ENCODE data around the gene ALCAM. TPM values are rescaled to one million over a fixed set of nuclear protein-coding genes. Genes with fewer than 3 reads are reported as not detected.
A peak's percentile ranks its signal among the peaks of the same experiment; 100 is the strongest.

Gene ALCAM
- total RNA-seq, 1 experiment from 2014 or later, result 119 TPM

- H3K36me3 ChIP-seq, result peaks cover 10% of the 10 kb centered on the region; the same call in 1 of the 2 replicates
- H3K4me1 ChIP-seq (replicated peaks), result peaks cover 43% of the 10 kb centered on the region
- DNase-seq (ENCODE audit: low read depth in 1 of 2, low spot score in 2 of 2), result no peak
- H3K27ac ChIP-seq, result peak overlapping the region; percentile 97
- no peaks in the 10 kb centered on the region for H3K9me3 ChIP-seq (replicated peaks)
- no peaks in the 10 kb centered on the region for H3K27me3 ChIP-seq (replicated peaks)
- peak overlapping the region; percentile 63 for H3K4me3 ChIP-seq
Measured at GRCh38 chr3:105365081-105365390, 1.7 kb upstream of the ALCAM start.

GRCh38 chr3:105365391-105366325 is 1.1 kb upstream of the ALCAM start:
- peaks cover 10% of the 10 kb centered on the region; the same call in 1 of the 2 replicates for H3K36me3 ChIP-seq
- H3K9me3 ChIP-seq (replicated peaks), result no peaks in the 10 kb centered on the region
- peaks cover 46% of the 10 kb centered on the region for H3K4me1 ChIP-seq (replicated peaks)
- H3K27ac ChIP-seq, result peak overlapping the region; percentile 97
- H3K4me3 ChIP-seq, result peak overlapping the region; percentile 63
- peak; percentile 44 to 69 for DNase-seq (ENCODE audit: low read depth in 1 of 2, low spot score in 2 of 2)
- no peaks in the 10 kb centered on the region for H3K27me3 ChIP-seq (replicated peaks)

GRCh38 chr3:105367063-105367405 is 325 bp downstream of the ALCAM start:
- peaks cover 10% of the 10 kb centered on the region; the same call in 1 of the 2 replicates for H3K36me3 ChIP-seq
- no peaks in the 10 kb centered on the region for H3K27me3 ChIP-seq (replicated peaks)
- H3K4me1 ChIP-seq (replicated peaks), result peaks cover 41% of the 10 kb centered on the region
- DNase-seq (ENCODE audit: low read depth in 1 of 2, low spot score in 2 of 2), result peak in 1 of 2 experiments; percentile 42
- H3K9me3 ChIP-seq (replicated peaks), result no peaks in the 10 kb centered on the region
- peak overlapping the region; percentile 63 for H3K4me3 ChIP-seq
- H3K27ac ChIP-seq, result peak overlapping the region; percentile 84

- Histone ChIP-seq H3K36me3 (peaks cover 10% of the 10 kb centered on the region), H3K27ac (peak overlapping the region; percentile 84), H3K4me1 (replicated peaks) (peaks cover 36% of the 10 kb centered on the region), H3K9me3 (replicated peaks) (no peaks in the 10 kb centered on the region), H3K4me3 (peak overlapping the region; percentile 63), H3K27me3 (replicated peaks) (no peaks in the 10 kb centered on the region)
- DNase-seq (ENCODE audit: low read depth in 1 of 2, low spot score in 2 of 2), result peak; percentile 62 to 73
Measured at GRCh38 chr3:105367406-105368213, 901 bp downstream of the ALCAM start.

GRCh38 chr3:105368566-105369499 is 2.1 kb downstream of the ALCAM start:
- Histone ChIP-seq H3K4me1 (replicated peaks) (peaks cover 23% of the 10 kb centered on the region), H3K9me3 (replicated peaks) (no peaks in the 10 kb centered on the region), H3K27me3 (replicated peaks) (no peaks in the 10 kb centered on the region), H3K4me3 (peak overlapping the region; percentile 63), H3K36me3 (peaks cover 12% of the 10 kb centered on the region), H3K27ac (peak overlapping the region; percentile 84)
- DNase-seq (ENCODE audit: low read depth in 1 of 2, low spot score in 2 of 2), result peak; percentile 49 to 56

- H3K27ac ChIP-seq, result peak overlapping the region; percentile 84
- H3K36me3 ChIP-seq, result peaks cover 13% of the 10 kb centered on the region
- peak; percentile 76 to 82 for DNase-seq (ENCODE audit: low read depth in 1 of 2, low spot score in 2 of 2)
Measured at GRCh38 chr3:105369500-105370371, 3.0 kb downstream of the ALCAM start.

GRCh38 chr3:105373383-105373782 is 6.7 kb downstream of the ALCAM start:
- H3K27me3 ChIP-seq (replicated peaks), result no peaks in the 10 kb centered on the region
- peaks cover 13% of the 10 kb centered on the region for H3K36me3 ChIP-seq
- peaks cover 15% of the 10 kb centered on the region for H3K4me1 ChIP-seq (replicated peaks)
- H3K27ac ChIP-seq, result no peak overlapping the region
- H3K9me3 ChIP-seq (replicated peaks), result no peaks in the 10 kb centered on the region
- DNase-seq (ENCODE audit: low read depth in 1 of 2, low spot score in 2 of 2), result no peak
- H3K4me3 ChIP-seq, result no peak overlapping the region

More at GRCh38 chr3:105369500-105370371, 3.0 kb downstream of the ALCAM start:
- no peaks in the 10 kb centered on the region for H3K9me3 ChIP-seq (replicated peaks)
- H3K4me3 ChIP-seq, result peak overlapping the region; percentile 63
- no peaks in the 10 kb centered on the region for H3K27me3 ChIP-seq (replicated peaks)
- H3K4me1 ChIP-seq (replicated peaks), result peaks cover 14% of the 10 kb centered on the region

GRCh38 chr3:105375750-105376511 is 9.2 kb downstream of the ALCAM start:
- Histone ChIP-seq H3K27ac (no peak overlapping the region), H3K36me3 (peaks cover 3% of the 10 kb centered on the region; the same call in 1 of the 2 replicates), H3K4me3 (no peak overlapping the region), H3K9me3 (replicated peaks) (no peaks in the 10 kb centered on the region), H3K27me3 (replicated peaks) (no peaks in the 10 kb centered on the region), H3K4me1 (replicated peaks) (peaks cover 12% of the 10 kb centered on the region)
- no peak for DNase-seq (ENCODE audit: low read depth in 1 of 2, low spot score in 2 of 2)

- H3K9me3 ChIP-seq (replicated peaks), result no peaks in the 10 kb centered on the region
- DNase-seq (ENCODE audit: low read depth in 1 of 2, low spot score in 2 of 2), result no peak
- H3K4me1 ChIP-seq (replicated peaks), result peaks cover 8% of the 10 kb centered on the region
- no peak overlapping the region for H3K27ac ChIP-seq
- H3K27me3 ChIP-seq (replicated peaks), result no peaks in the 10 kb centered on the region
- H3K36me3 ChIP-seq, result 0 out of 2 replicates have a peak, but pooled peaks cover 3% of the 10 kb centered on the region
- H3K4me3 ChIP-seq, result no peak overlapping the region
Measured at GRCh38 chr3:105377716-105378115, 11.0 kb downstream of the ALCAM start.

GRCh38 chr3:105385179-105385578 is 18.5 kb downstream of the ALCAM start:
- no peak overlapping the region for H3K4me3 ChIP-seq
- no peak for DNase-seq (ENCODE audit: low read depth in 1 of 2, low spot score in 2 of 2)
- H3K36me3 ChIP-seq, result 0 out of 2 replicates have a peak, but pooled peaks cover 6% of the 10 kb centered on the region
- no peaks in the 10 kb centered on the region; the same call in 1 of the 2 replicates for H3K9me3 ChIP-seq (replicated peaks)
- no peak overlapping the region for H3K27ac ChIP-seq
- no peaks in the 10 kb centered on the region for H3K27me3 ChIP-seq (replicated peaks)
- H3K4me1 ChIP-seq (replicated peaks), result peaks cover 15% of the 10 kb centered on the region

- Histone ChIP-seq H3K27ac (no peak overlapping the region), H3K9me3 (replicated peaks) (no peaks in the 10 kb centered on the region; the same call in 1 of the 2 replicates), H3K4me3 (no peak overlapping the region), H3K27me3 (replicated peaks) (no peaks in the 10 kb centered on the region), H3K4me1 (replicated peaks) (peaks cover 15% of the 10 kb centered on the region), H3K36me3 (0 out of 2 replicates have a peak, but pooled peaks cover 6% of the 10 kb centered on the region)
- DNase-seq (ENCODE audit: low read depth in 1 of 2, low spot score in 2 of 2), result no peak
Measured at GRCh38 chr3:105385819-105386508, 19.3 kb downstream of the ALCAM start.

Measured in SJSA1 (cell line).